ENCODE data around the gene GPRASP3.
"Not testable (repeated sequence)": the region's sequence is repeated elsewhere in the genome, so short reads cannot be mapped to it uniquely, and the experiment has no call there.

The GPRASP3 gene

DNA sequence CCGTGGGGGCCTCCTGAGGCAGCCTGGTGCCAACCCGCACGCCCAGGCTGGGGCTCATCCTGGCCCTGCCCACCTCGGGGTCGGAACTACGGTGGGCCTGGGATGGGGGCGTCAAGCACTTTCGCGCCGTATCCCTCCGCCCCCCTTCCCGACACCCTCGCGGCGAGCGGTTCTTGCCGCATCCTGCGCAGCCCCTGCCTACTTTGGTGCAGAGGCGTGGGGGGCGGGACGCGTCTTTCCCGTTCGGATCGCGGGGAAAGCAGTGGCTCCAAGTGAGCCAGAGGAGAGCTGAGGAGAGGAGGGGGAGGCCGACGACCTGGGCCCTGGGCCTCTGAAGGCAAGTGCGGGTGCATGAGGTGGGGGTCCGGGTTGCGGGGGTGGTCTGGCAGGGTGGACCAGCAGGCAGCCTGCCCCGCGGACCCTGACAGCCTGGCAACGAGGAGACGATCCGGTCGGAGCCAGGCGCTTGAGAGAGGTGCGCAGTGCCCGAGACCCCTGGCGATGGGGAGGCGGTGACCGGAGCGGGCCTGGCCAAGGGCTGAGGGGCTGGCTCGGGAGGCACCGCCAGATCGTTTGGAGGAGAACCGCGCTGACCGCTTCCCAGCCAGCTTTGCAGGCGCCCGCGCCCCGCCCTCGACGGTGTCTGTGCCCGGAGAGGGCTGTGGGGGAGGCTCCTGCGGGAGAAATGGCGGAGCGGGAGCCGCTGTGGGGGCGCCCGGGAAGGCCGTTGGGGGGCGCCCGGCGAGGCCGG lies 8.2 kb upstream of the GPRASP3 start, which contains the start of gene GPRASP2:
TSS of gene GPRASP2 (plus strand) at position 233 of the 751 bp plus-strand sequence. CDS start 2,422 bp downstream, outside the sequence.
- Histone ChIP-seq H3K9ac (ENCODE audit: low read depth in 1 of 2, low read length in 2 of 2) (peak within 1 kb of the TSS; percentile 68 to 69), H3K27me3 (ENCODE audit: control insufficient read depth in 2 of 2, insufficient read depth in 2 of 2, low read length in 2 of 2) (no peaks in the 10 kb centered on the region), H3K9me3 (ENCODE audit: control insufficient read depth in 2 of 2, low read length in 2 of 2) (no peaks in the 10 kb centered on the region), H3K27ac (ENCODE audit: low read depth in 2 of 2, low read length in 2 of 2) (peak within 1 kb of the TSS; percentile 47 to 56), H3K4me3 (ENCODE audit: low read length in 2 of 2) (peak within 1 kb of the TSS; percentile 67 to 77), H3K36me3 (ENCODE audit: control insufficient read depth in 2 of 2, insufficient read depth in 2 of 2, low read length in 2 of 2) (no peaks in the 10 kb centered on the region), H3K4me1 (ENCODE audit: control insufficient read depth in 2 of 2, insufficient read depth in 2 of 2, low read length in 2 of 2) (no peaks in the 10 kb centered on the region)

DNA sequence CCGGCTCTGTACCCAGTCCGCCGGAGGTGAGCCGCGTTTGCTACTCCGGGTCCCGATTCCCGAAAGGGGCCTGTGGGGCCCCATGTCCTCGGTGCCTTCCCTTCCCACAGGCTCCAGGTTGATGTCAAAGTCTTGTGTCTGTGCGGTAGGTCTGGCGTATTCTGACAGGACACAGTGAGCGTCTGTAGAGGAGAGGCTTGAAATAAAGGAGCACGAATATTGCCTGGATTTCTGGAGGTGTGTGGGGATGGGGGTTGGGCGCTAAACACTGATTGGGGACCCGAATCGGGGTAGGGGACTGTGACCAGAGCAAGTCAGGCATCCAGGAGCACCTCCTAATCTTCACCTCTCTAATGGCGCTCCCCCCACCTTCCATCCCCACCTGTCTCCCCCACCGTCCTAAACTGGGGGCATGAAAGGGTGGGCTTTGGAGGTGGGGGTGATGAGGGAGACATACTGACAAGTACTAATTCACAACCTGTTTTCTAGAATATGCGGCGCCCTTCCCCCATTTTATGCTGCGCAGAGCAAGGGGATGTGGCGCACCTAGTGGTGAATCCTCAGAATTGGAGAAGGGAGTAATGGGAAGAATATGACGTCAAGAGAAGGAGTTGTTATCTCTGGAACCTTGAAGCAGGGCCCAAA lies 7.4 kb upstream of the GPRASP3 start:
- Histone ChIP-seq H3K4me1 (ENCODE audit: control insufficient read depth in 2 of 2, insufficient read depth in 2 of 2, low read length in 2 of 2) (no peaks in the 10 kb centered on the region), H3K36me3 (ENCODE audit: control insufficient read depth in 2 of 2, insufficient read depth in 2 of 2, low read length in 2 of 2) (no peaks in the 10 kb centered on the region), H3K27ac (ENCODE audit: low read depth in 2 of 2, low read length in 2 of 2) (peak overlapping the region; percentile 47 to 56), H3K9ac (ENCODE audit: low read depth in 1 of 2, low read length in 2 of 2) (peak overlapping the region; percentile 68 to 69), H3K4me3 (ENCODE audit: low read length in 2 of 2) (peak overlapping the region; percentile 67 to 77), H3K27me3 (ENCODE audit: control insufficient read depth in 2 of 2, insufficient read depth in 2 of 2, low read length in 2 of 2) (no peaks in the 10 kb centered on the region), H3K9me3 (ENCODE audit: control insufficient read depth in 2 of 2, low read length in 2 of 2) (no peaks in the 10 kb centered on the region)

DNA sequence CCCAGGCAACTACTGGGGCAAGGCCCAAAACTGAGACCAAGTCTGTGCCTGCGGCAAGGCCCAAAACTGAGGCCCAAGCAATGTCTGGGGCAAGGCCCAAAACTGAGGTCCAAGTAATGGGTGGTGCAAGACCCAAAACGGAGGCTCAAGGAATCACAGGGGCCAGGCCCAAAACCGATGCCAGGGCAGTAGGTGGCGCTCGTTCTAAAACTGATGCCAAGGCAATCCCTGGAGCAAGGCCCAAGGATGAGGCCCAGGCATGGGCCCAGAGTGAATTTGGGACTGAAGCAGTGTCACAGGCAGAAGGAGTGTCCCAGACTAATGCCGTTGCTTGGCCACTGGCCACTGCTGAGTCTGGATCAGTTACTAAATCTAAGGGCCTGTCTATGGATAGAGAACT lies 5.5 kb upstream of the GPRASP3 start:
- Histone ChIP-seq H3K9me3 (ENCODE audit: control insufficient read depth in 2 of 2, low read length in 2 of 2) (no peaks in the 10 kb centered on the region), H3K4me1 (ENCODE audit: control insufficient read depth in 2 of 2, insufficient read depth in 2 of 2, low read length in 2 of 2) (peaks cover 0 to under 1% of the 10 kb centered on the region in 2 donors), H3K27ac (ENCODE audit: low read depth in 2 of 2, low read length in 2 of 2) (no peak overlapping the region), H3K36me3 (ENCODE audit: control insufficient read depth in 2 of 2, insufficient read depth in 2 of 2, low read length in 2 of 2) (no peaks in the 10 kb centered on the region), H3K4me3 (ENCODE audit: low read length in 2 of 2) (no peak overlapping the region), H3K9ac (ENCODE audit: low read depth in 1 of 2, low read length in 2 of 2) (no peak overlapping the region), H3K27me3 (ENCODE audit: control insufficient read depth in 2 of 2, insufficient read depth in 2 of 2, low read length in 2 of 2) (no peaks in the 10 kb centered on the region)

DNA sequence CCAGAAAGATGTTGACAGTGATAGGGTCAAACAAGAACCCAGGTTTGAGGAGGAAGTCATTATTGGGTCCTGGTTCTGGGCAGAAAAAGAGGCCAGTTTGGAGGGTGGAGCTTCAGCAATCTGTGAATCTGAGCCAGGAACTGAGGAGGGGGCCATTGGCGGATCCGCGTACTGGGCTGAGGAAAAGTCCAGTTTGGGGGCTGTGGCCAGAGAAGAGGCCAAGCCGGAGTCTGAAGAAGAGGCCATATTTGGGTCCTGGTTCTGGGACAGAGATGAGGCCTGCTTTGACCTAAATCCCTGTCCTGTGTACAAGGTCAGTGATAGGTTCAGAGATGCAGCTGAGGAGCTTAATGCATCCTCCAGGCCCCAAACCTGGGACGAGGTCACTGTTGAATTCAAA lies 4.6 kb upstream of the GPRASP3 start:
- Histone ChIP-seq H3K9me3 (ENCODE audit: control insufficient read depth in 2 of 2, low read length in 2 of 2) (no peaks in the 10 kb centered on the region), H3K9ac (ENCODE audit: low read depth in 1 of 2, low read length in 2 of 2) (no peak overlapping the region), H3K4me1 (ENCODE audit: control insufficient read depth in 2 of 2, insufficient read depth in 2 of 2, low read length in 2 of 2) (peaks cover 0 to 2% of the 10 kb centered on the region in 2 donors), H3K4me3 (ENCODE audit: low read length in 2 of 2) (no peak overlapping the region), H3K27ac (ENCODE audit: low read depth in 2 of 2, low read length in 2 of 2) (no peak overlapping the region), H3K27me3 (ENCODE audit: control insufficient read depth in 2 of 2, insufficient read depth in 2 of 2, low read length in 2 of 2) (no peaks in the 10 kb centered on the region), H3K36me3 (ENCODE audit: control insufficient read depth in 2 of 2, insufficient read depth in 2 of 2, low read length in 2 of 2) (no peaks in the 10 kb centered on the region)

DNA sequence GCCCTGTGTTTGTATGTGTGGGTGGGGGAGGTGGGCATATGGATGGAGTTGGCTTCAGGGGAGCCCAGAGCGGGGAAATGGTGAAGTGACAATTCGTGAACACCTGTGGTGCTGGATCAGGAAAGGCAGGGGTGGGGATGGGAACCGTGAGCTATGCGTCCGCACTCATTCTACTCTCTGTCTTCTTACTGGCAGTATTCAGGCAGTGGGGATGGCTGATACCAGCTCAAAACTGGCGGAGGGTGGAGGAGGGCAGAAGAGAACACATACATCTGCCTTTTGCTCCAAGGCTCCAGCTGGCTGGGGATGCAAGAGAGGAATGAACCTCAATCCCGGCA lies 595 bp downstream of the GPRASP3 start:
- H3K27me3 ChIP-seq (ENCODE audit: control insufficient read depth in 2 of 2, insufficient read depth in 2 of 2, low read length in 2 of 2); H3K27ac ChIP-seq (ENCODE audit: low read depth in 2 of 2, low read length in 2 of 2); H3K36me3 ChIP-seq (ENCODE audit: control insufficient read depth in 2 of 2, insufficient read depth in 2 of 2, low read length in 2 of 2); H3K4me1 ChIP-seq (ENCODE audit: control insufficient read depth in 2 of 2, insufficient read depth in 2 of 2, low read length in 2 of 2); H3K9me3 ChIP-seq (ENCODE audit: control insufficient read depth in 2 of 2, low read length in 2 of 2): not testable (repeated sequence)
- H3K4me3 ChIP-seq (ENCODE audit: low read length in 2 of 2) = peak overlapping the region; percentile 75 to 78
- H3K9ac ChIP-seq (ENCODE audit: low read depth in 1 of 2, low read length in 2 of 2) = peak overlapping the region in 1 of 2 donors; percentile 55

DNA sequence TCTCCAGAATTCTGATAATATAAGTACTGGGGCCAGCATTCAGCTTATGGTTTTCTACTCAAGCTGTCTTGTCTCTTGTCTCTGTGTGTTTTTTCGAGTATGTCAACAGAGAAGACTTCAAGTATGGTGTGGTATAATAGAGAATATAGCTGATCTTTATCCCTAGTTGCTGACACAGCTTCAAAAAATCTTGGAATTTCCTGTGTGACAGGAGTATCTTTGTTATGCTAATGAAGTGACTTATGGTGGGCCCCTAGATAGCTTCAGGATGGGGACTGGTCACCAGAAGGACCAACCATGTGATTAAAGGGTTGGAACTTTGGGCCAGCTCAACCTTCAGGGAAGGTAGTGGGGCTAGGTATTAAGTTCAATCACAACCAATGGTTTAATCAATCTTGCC lies 2.9 kb downstream of the GPRASP3 start:
- peaks cover 0 to 2% of the 10 kb centered on the region in 2 donors for H3K4me1 ChIP-seq (ENCODE audit: control insufficient read depth in 2 of 2, insufficient read depth in 2 of 2, low read length in 2 of 2)
- no peaks in the 10 kb centered on the region for H3K36me3 ChIP-seq (ENCODE audit: control insufficient read depth in 2 of 2, insufficient read depth in 2 of 2, low read length in 2 of 2)
- H3K4me3 ChIP-seq (ENCODE audit: low read length in 2 of 2) = no peak overlapping the region
- no peak overlapping the region for H3K27ac ChIP-seq (ENCODE audit: low read depth in 2 of 2, low read length in 2 of 2)
- no peaks in the 10 kb centered on the region for H3K9me3 ChIP-seq (ENCODE audit: control insufficient read depth in 2 of 2, low read length in 2 of 2)
- peaks cover 0 to 4% of the 10 kb centered on the region in 2 donors for H3K27me3 ChIP-seq (ENCODE audit: control insufficient read depth in 2 of 2, insufficient read depth in 2 of 2, low read length in 2 of 2)
- no peak overlapping the region for H3K9ac ChIP-seq (ENCODE audit: low read depth in 1 of 2, low read length in 2 of 2)

DNA sequence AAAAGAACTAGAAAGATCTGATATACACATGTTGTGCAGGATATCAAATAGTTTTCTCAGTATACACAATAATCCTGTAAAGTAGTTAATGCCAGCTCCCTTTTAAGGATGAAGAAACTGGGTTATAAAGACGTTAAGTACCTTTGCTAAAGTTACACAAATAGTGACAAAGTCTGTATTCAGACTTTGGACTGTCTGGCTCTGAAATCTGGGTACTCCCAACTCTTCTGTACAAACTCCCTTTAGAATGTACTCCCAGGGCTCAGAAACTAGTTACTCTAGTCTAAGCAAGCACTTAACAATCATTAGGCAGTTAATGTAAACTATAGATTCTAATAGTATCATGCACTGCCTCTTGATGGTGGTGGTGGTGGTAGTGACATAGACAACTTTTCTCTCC lies 7.2 kb downstream of the GPRASP3 start:
- no peak overlapping the region for H3K4me3 ChIP-seq (ENCODE audit: low read length in 2 of 2)
- peaks cover 0 to 4% of the 10 kb centered on the region in 2 donors for H3K27me3 ChIP-seq (ENCODE audit: control insufficient read depth in 2 of 2, insufficient read depth in 2 of 2, low read length in 2 of 2)
- H3K36me3 ChIP-seq (ENCODE audit: control insufficient read depth in 2 of 2, insufficient read depth in 2 of 2, low read length in 2 of 2) = no peaks in the 10 kb centered on the region
- H3K9ac ChIP-seq (ENCODE audit: low read depth in 1 of 2, low read length in 2 of 2) = no peak overlapping the region
- no peaks in the 10 kb centered on the region for H3K4me1 ChIP-seq (ENCODE audit: control insufficient read depth in 2 of 2, insufficient read depth in 2 of 2, low read length in 2 of 2)
- H3K27ac ChIP-seq (ENCODE audit: low read depth in 2 of 2, low read length in 2 of 2) = no peak overlapping the region
- no peaks in the 10 kb centered on the region for H3K9me3 ChIP-seq (ENCODE audit: control insufficient read depth in 2 of 2, low read length in 2 of 2)

DNA sequence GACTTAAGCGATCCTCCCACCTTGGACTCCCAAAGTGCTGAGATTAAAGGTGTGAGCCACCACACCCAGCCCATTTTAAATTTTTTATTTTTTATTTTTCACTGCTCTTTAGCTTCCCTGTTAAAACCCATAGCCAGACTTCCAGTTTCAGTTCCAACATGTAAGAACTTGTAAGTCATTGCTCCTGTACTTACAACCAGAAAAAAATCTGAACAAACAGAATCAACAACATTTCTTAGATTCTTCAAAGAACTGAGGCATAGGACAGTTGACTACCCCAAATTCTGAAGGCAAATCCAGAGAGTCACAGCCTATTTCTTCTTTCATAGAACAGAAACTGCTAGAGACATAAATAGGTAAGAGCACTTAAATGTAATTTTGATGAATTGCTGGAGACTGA lies 8.1 kb downstream of the GPRASP3 start:
- no peaks in the 10 kb centered on the region for H3K9me3 ChIP-seq (ENCODE audit: control insufficient read depth in 2 of 2, low read length in 2 of 2)
- H3K36me3 ChIP-seq (ENCODE audit: control insufficient read depth in 2 of 2, insufficient read depth in 2 of 2, low read length in 2 of 2) = no peaks in the 10 kb centered on the region
- H3K4me3 ChIP-seq (ENCODE audit: low read length in 2 of 2) = no peak overlapping the region
- peaks cover 0 to 4% of the 10 kb centered on the region in 2 donors for H3K27me3 ChIP-seq (ENCODE audit: control insufficient read depth in 2 of 2, insufficient read depth in 2 of 2, low read length in 2 of 2)
- H3K27ac ChIP-seq (ENCODE audit: low read depth in 2 of 2, low read length in 2 of 2) = no peak overlapping the region
- no peak overlapping the region for H3K9ac ChIP-seq (ENCODE audit: low read depth in 1 of 2, low read length in 2 of 2)
- no peaks in the 10 kb centered on the region for H3K4me1 ChIP-seq (ENCODE audit: control insufficient read depth in 2 of 2, insufficient read depth in 2 of 2, low read length in 2 of 2)

DNA sequence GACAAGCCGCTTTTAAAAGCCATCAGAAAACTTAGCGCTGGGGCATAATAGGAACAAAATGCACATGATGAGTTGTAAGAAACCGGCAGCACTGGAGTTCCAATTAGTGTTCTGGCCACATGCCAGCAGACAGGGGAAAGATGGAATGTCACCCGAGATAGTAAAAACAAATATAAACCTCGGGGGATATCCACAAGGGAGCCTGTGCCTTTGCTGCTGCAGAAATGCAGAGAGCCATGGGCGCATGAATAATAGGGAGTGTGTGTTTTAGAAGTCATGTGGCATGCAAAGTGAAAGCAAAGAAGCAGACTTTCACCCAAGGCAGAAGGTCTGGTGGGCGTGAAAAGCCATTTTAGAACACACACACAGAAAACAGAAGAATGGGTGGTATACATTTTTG lies 19.1 kb downstream of the GPRASP3 start:
- H3K27me3 ChIP-seq (ENCODE audit: control insufficient read depth in 2 of 2, insufficient read depth in 2 of 2, low read length in 2 of 2) = no peaks in the 10 kb centered on the region
- no peak overlapping the region for H3K9ac ChIP-seq (ENCODE audit: low read depth in 1 of 2, low read length in 2 of 2)
- H3K36me3 ChIP-seq (ENCODE audit: control insufficient read depth in 2 of 2, insufficient read depth in 2 of 2, low read length in 2 of 2) = no peaks in the 10 kb centered on the region
- no peak overlapping the region for H3K4me3 ChIP-seq (ENCODE audit: low read length in 2 of 2)
- no peak overlapping the region for H3K27ac ChIP-seq (ENCODE audit: low read depth in 2 of 2, low read length in 2 of 2)
- H3K4me1 ChIP-seq (ENCODE audit: control insufficient read depth in 2 of 2, insufficient read depth in 2 of 2, low read length in 2 of 2) = no peaks in the 10 kb centered on the region
- no peaks in the 10 kb centered on the region for H3K9me3 ChIP-seq (ENCODE audit: control insufficient read depth in 2 of 2, low read length in 2 of 2)

DNA sequence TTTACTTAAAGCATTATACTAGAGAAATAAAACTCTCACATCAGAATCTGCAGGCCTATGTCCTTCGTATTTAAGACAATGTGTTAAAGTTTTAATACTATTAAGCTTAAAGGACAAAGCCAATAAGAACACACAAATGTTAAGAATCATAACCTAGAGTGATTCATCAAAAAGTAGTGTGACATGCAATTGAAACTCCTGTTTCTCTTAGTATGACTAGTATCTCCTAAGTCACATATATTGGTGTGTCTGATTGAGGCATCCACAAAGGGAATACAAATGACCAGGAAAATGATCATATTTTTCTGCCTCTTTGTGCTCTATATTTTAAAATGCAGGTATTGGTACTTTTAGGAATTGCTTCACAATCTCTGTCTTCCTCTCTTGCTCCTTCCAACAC lies 23.8 kb downstream of the GPRASP3 start:
- Histone ChIP-seq H3K4me3 (ENCODE audit: low read length in 2 of 2) (no peak overlapping the region), H3K9ac (ENCODE audit: low read depth in 1 of 2, low read length in 2 of 2) (no peak overlapping the region), H3K9me3 (ENCODE audit: control insufficient read depth in 2 of 2, low read length in 2 of 2) (no peaks in the 10 kb centered on the region), H3K27me3 (ENCODE audit: control insufficient read depth in 2 of 2, insufficient read depth in 2 of 2, low read length in 2 of 2) (no peaks in the 10 kb centered on the region), H3K4me1 (ENCODE audit: control insufficient read depth in 2 of 2, insufficient read depth in 2 of 2, low read length in 2 of 2) (no peaks in the 10 kb centered on the region), H3K36me3 (ENCODE audit: control insufficient read depth in 2 of 2, insufficient read depth in 2 of 2, low read length in 2 of 2) (no peaks in the 10 kb centered on the region), H3K27ac (ENCODE audit: low read depth in 2 of 2, low read length in 2 of 2) (no peak overlapping the region)
